ENCODE results near the gene GRB10. TPM values are rescaled to one million over a fixed set of nuclear protein-coding genes. Genes with fewer than 3 reads are reported as not detected.

The GRB10 gene
- polyA plus RNA-seq, 1 donor from 2014 or later = 78.4 TPM

DNA sequence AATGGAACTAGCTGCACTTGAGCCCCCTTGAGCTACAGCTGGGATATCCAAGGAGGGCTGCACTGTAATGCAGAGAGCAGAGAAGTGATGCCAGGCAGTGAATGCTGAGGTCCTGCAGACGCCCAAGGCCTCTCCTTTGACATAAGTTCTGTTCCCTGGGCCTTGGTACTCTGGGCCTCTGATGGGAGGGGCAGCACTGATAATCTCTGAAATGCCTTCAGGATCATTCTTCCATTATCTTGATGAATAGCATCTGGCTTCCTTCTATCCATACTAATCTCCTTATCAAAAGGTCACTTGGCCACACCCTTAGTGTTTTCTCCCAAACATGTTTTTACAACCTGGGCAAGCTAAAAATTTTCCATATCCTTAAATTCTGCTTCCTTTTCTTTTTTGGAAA is 6.9 kb downstream of the GRB10 start:
- H3K9me2 ChIP-seq (ENCODE audit: insufficient read depth, low read length) = no peaks in the 10 kb centered on the region
- peaks cover 90% of the 10 kb centered on the region for H3K79me2 ChIP-seq (replicated peaks; ENCODE audit: insufficient read depth, low read length)
- no peaks in the 10 kb centered on the region for H3K36me3 ChIP-seq (ENCODE audit: insufficient read depth, low read length)
- no peak overlapping the region for H3K4me2 ChIP-seq (ENCODE audit: low read length)
- H4K20me1 ChIP-seq (ENCODE audit: insufficient read depth) = no peaks in the 10 kb centered on the region
- no peak for TF ChIP-seq CTCF (IDR thresholded peaks at IDR 0.05; ENCODE audit: poor library complexity, severe bottlenecking)
- H3K9me3 ChIP-seq (ENCODE audit: low read length) = no peaks in the 10 kb centered on the region
- no peak overlapping the region for H3K9ac ChIP-seq (ENCODE audit: low read length)
- H3K4me3 ChIP-seq (ENCODE audit: low read length) = no peak overlapping the region
- no peaks in the 10 kb centered on the region for H3F3A ChIP-seq (ENCODE audit: insufficient read depth, low read length, poor library complexity, severe bottlenecking)
- H2AFZ ChIP-seq (ENCODE audit: low read depth, low read length) = no peak overlapping the region
- H3K27ac ChIP-seq (ENCODE audit: low read length) = no peak overlapping the region
- no peaks in the 10 kb centered on the region for H3K27me3 ChIP-seq (ENCODE audit: insufficient read depth, low read depth, low read length)

- Histone ChIP-seq H3K27ac (ENCODE audit: low read length) (no peak overlapping the region), H3K9me3 (ENCODE audit: low read length) (no peaks in the 10 kb centered on the region), H4K20me1 (ENCODE audit: insufficient read depth) (no peaks in the 10 kb centered on the region), H3K4me2 (ENCODE audit: low read length) (no peak overlapping the region), H2AFZ (ENCODE audit: low read depth, low read length) (no peak overlapping the region), H3K79me2 (replicated peaks; ENCODE audit: insufficient read depth, low read length) (peaks cover 90% of the 10 kb centered on the region), H3K9ac (ENCODE audit: low read length) (no peak overlapping the region), H3K27me3 (ENCODE audit: insufficient read depth, low read depth, low read length) (no peaks in the 10 kb centered on the region), H3K36me3 (ENCODE audit: insufficient read depth, low read length) (no peaks in the 10 kb centered on the region), H3K4me3 (ENCODE audit: low read length) (no peak overlapping the region), H3K9me2 (ENCODE audit: insufficient read depth, low read length) (no peaks in the 10 kb centered on the region), H3F3A (ENCODE audit: insufficient read depth, low read length, poor library complexity, severe bottlenecking) (no peaks in the 10 kb centered on the region)
- TF ChIP-seq EP300 (conservative IDR thresholded peaks at IDR 0.05; ENCODE audit: poor library complexity, severe bottlenecking) (no peak), EZH2 (IDR thresholded peaks at IDR 0.05; ENCODE audit: borderline replicate concordance, insufficient read depth, low read length, poor library complexity, severe bottlenecking) (no peak), SMC3 (conservative IDR thresholded peaks at IDR 0.05; ENCODE audit: poor library complexity) (no peak), REST (IDR thresholded peaks at IDR 0.05; ENCODE audit: borderline replicate concordance) (no peak), RAD21 (conservative IDR thresholded peaks at IDR 0.05) (no peak), CTCF (IDR thresholded peaks at IDR 0.05; ENCODE audit: poor library complexity, severe bottlenecking) (no peak), TAF1 (IDR thresholded peaks at IDR 0.05; ENCODE audit: low read depth) (no peak), POLR2AphosphoS5 (IDR thresholded peaks at IDR 0.05) (no peak), MXI1 (conservative IDR thresholded peaks at IDR 0.05; ENCODE audit: poor library complexity, severe bottlenecking) (no peak)
These were observed 7.5 kb downstream of the GRB10 start for GRCh38 chr7:50775231-50775630.
